Hepatocyte (in vitro differentiated cells): ENCODE results near the gene PARP3. TPM values are rescaled to one million over a fixed set of nuclear protein-coding genes. Genes with fewer than 3 reads are reported as not detected.
A peak's percentile ranks its signal among the peaks of the same experiment; 100 is the strongest.

Experiments used
- DNase-seq: peaks from one replicate; pipeline ENCODE4 v3.0.0-alpha.2; 2016; ENCODE audit warnings: low spot score
- H2AFZ ChIP-seq: fragments of 200-600 bp; sonication (generic); 2 replicates; pipeline ENCODE4 v1.6.0; 2016; ENCODE audit warnings: antibody characterized with exemption, mild to moderate bottlenecking
- H3K27ac ChIP-seq: fragments of 200-600 bp; sonication (generic); 2 replicates; pipeline ENCODE4 v1.5.1; 2016; ENCODE audit warnings: mild to moderate bottlenecking
- H3K27me3 ChIP-seq: fragments of 200-600 bp; sonication (generic); 2 replicates; pipeline ENCODE4 v1.6.1; 2016
- H3K36me3 ChIP-seq: fragments of 200-600 bp; sonication (generic); replicated peaks from 2 replicates; pipeline ENCODE4 v1.5.1; 2016; ENCODE audit warnings: low read depth; ENCODE audit not compliant: insufficient read depth
- H3K4me1 ChIP-seq: fragments of 200-600 bp; sonication (generic); 2 replicates; pipeline ENCODE4 v1.5.1; 2016; ENCODE audit warnings: mild to moderate bottlenecking, moderate library complexity; ENCODE audit not compliant: insufficient read depth
- H3K4me2 ChIP-seq: fragments of 200-600 bp; sonication (generic); 2 replicates; pipeline ENCODE4 v1.6.0; 2016
- H3K4me3 ChIP-seq: fragments of 200-600 bp; sonication (generic); 2 replicates; pipeline ENCODE4 v1.5.1; 2016; ENCODE audit warnings: mild to moderate bottlenecking
- H3K79me2 ChIP-seq: fragments of 200-600 bp; sonication (generic); 2 replicates; pipeline ENCODE4 v1.6.0; 2017; ENCODE audit warnings: mild to moderate bottlenecking
- H3K9me2 ChIP-seq: fragments of 200-600 bp; sonication (generic); replicated peaks from 2 replicates; pipeline ENCODE4 v1.6.0; 2017; ENCODE audit warnings: mild to moderate bottlenecking; ENCODE audit not compliant: insufficient read depth
- H3K9me3 ChIP-seq: fragments of 200-600 bp; sonication (generic); 2 replicates; pipeline ENCODE4 v1.5.1; 2016; ENCODE audit warnings: low read depth, mild to moderate bottlenecking
- H4K20me1 ChIP-seq: fragments of 200-600 bp; sonication (generic); 2 replicates; pipeline ENCODE4 v1.6.0; 2016; ENCODE audit warnings: mild to moderate bottlenecking; ENCODE audit not compliant: insufficient read depth, poor library complexity, severe bottlenecking
- EZH2 ChIP-seq: fragments of 200-600 bp; sonication (generic); IDR thresholded peaks from 2 replicates; pipeline ENCODE4 v1.6.1; 2016; ENCODE audit warnings: antibody characterized with exemption, mild to moderate bottlenecking, borderline replicate concordance
- EZH2phosphoT487 ChIP-seq: fragments of 200-600 bp; sonication (generic); IDR thresholded peaks from one replicate; pipeline ENCODE4 v1.6.1; 2018; ENCODE audit warnings: antibody characterized with exemption, mild to moderate bottlenecking, low read depth, moderate library complexity; ENCODE audit not compliant: unreplicated experiment, severe bottlenecking
- WGBS: methylation state at CpG from one replicate; pipeline ENCODE4 v1.1.6; 2016; ENCODE audit warnings: low lambda C conversion rate; ENCODE audit errors: missing lambda C conversion rate; 5-methylcytosine and 5-hydroxymethylcytosine counted together
- polyA plus RNA-seq: library from polyadenylated mRNA; unstranded; fragments of >200 nt; fragmentation: Nextera tagmentation; extraction: Ambion mirVana; gene quantifications from 2 replicates; pipeline ENCODE4 v1.2.1, GENCODE V29; 2016
- total RNA-seq: library from RNA; depleted of rRNA; stranded (reverse); fragments of >200 nt; gene quantifications from 2 replicates; pipeline ENCODE4 v1.2.3, GENCODE V29; 2014
- TF ChIP-seq, protein P1 (sequence below): fragments of 200-600 bp; sonication (generic); IDR thresholded peaks from 2 replicates; pipeline ENCODE4 v1.5.1; 2016; ENCODE audit warnings: antibody characterized with exemption, mild to moderate bottlenecking; ENCODE audit not compliant: poor library complexity

The PARP3 gene
- total and polyA plus RNA-seq, 2 experiments from 2014 or later: 9.3 to 10.3 TPM

DNA sequence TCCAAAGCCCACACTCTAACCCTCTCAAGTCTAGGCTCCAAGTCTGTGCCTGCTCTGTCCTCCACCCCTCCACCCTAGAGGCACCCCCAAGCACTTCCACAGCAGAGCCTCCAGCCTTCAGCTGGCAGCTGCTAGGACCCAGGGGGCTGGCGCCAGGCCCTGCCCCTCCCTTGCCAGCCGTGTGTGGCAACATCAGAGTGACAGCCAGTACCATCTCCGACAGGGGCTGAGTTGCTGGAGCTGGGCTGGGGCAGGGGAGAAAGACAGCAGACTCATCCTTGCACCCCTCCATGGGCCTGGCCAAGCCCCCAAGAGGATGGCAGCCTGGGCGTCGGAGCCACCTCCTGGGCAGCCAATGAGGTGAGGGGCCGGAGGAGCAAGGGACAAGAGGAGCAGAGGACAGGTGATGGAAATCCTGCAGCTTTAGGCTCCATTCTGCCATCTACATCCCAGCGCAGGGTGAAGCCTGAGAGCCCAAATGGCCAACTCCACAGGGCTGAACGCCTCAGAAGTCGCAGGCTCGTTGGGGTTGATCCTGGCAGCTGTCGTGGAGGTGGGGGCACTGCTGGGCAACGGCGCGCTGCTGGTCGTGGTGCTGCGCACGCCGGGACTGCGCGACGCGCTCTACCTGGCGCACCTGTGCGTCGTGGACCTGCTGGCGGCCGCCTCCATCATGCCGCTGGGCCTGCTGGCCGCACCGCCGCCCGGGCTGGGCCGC, 13.2 kb downstream of the PARP3 start, which contains the start of gene GPR62:
Gene GPR62, plus strand, starts transcription at position 207 of the 718 bp plus-strand sequence. Its CDS starts 272 bp downstream, at position 479.
- Histone ChIP-seq H4K20me1 (no peaks in the 10 kb centered on the region), H3K4me3 (peak within 1 kb of the TSS; percentile 20), H3K9me2 (no peaks in the 10 kb centered on the region), H3K79me2 (no peaks in the 10 kb centered on the region), H2AFZ (peak within 1 kb of the TSS; percentile 83), H3K36me3 (no peaks in the 10 kb centered on the region), H3K4me2 (peak within 1 kb of the TSS; percentile 89), H3K27me3 (peaks cover 22% of the 10 kb centered on the region), H3K27ac (no peak within 1 kb of the TSS), H3K9me3 (no peaks in the 10 kb centered on the region), H3K4me1 (peaks cover 11% of the 10 kb centered on the region)
- no peak for TF ChIP-seq EZH2
- TF ChIP-seq, protein P1, sequence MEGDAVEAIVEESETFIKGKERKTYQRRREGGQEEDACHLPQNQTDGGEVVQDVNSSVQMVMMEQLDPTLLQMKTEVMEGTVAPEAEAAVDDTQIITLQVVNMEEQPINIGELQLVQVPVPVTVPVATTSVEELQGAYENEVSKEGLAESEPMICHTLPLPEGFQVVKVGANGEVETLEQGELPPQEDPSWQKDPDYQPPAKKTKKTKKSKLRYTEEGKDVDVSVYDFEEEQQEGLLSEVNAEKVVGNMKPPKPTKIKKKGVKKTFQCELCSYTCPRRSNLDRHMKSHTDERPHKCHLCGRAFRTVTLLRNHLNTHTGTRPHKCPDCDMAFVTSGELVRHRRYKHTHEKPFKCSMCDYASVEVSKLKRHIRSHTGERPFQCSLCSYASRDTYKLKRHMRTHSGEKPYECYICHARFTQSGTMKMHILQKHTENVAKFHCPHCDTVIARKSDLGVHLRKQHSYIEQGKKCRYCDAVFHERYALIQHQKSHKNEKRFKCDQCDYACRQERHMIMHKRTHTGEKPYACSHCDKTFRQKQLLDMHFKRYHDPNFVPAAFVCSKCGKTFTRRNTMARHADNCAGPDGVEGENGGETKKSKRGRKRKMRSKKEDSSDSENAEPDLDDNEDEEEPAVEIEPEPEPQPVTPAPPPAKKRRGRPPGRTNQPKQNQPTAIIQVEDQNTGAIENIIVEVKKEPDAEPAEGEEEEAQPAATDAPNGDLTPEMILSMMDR: no peak
- TF ChIP-seq EZH2phosphoT487: no peak
- 24% methylated on average over 32 of the region's 33 CpGs for WGBS
- no peak for DNase-seq

DNA sequence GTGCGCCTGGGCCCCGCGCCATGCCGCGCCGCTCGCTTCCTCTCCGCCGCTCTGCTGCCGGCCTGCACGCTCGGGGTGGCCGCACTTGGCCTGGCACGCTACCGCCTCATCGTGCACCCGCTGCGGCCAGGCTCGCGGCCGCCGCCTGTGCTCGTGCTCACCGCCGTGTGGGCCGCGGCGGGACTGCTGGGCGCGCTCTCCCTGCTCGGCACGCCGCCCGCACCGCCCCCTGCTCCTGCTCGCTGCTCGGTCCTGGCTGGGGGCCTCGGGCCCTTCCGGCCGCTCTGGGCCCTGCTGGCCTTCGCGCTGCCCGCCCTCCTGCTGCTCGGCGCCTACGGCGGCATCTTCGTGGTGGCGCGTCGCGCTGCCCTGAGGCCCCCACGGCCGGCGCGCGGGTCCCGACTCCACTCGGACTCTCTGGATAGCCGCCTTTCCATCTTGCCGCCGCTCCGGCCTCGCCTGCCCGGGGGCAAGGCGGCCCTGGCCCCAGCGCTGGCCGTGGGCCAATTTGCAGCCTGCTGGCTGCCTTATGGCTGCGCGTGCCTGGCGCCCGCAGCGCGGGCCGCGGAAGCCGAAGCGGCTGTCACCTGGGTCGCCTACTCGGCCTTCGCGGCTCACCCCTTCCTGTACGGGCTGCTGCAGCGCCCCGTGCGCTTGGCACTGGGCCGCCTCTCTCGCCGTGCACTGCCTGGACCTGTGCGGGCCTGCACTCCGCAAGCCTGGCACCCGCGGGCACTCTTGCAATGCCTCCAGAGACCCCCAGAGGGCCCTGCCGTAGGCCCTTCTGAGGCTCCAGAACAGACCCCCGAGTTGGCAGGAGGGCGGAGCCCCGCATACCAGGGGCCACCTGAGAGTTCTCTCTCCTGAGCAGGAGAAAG, 14.0 kb downstream of the PARP3 start:
- Histone ChIP-seq H3K9me2 (no peaks in the 10 kb centered on the region), H3K4me2 (peak overlapping the region; percentile 89), H3K4me1 (peaks cover 11% of the 10 kb centered on the region), H2AFZ (peak overlapping the region; percentile 83), H3K9me3 (no peaks in the 10 kb centered on the region), H4K20me1 (no peaks in the 10 kb centered on the region), H3K27me3 (peaks cover 22% of the 10 kb centered on the region), H3K36me3 (no peaks in the 10 kb centered on the region), H3K79me2 (no peaks in the 10 kb centered on the region), H3K27ac (no peak overlapping the region), H3K4me3 (peak overlapping the region; percentile 20)
- no peak for TF ChIP-seq EZH2phosphoT487
- TF ChIP-seq, protein P1: peak; percentile 17
- DNase-seq: peak; percentile 77
- 7% methylated on average over 83 of the region's 97 CpGs for WGBS

DNA sequence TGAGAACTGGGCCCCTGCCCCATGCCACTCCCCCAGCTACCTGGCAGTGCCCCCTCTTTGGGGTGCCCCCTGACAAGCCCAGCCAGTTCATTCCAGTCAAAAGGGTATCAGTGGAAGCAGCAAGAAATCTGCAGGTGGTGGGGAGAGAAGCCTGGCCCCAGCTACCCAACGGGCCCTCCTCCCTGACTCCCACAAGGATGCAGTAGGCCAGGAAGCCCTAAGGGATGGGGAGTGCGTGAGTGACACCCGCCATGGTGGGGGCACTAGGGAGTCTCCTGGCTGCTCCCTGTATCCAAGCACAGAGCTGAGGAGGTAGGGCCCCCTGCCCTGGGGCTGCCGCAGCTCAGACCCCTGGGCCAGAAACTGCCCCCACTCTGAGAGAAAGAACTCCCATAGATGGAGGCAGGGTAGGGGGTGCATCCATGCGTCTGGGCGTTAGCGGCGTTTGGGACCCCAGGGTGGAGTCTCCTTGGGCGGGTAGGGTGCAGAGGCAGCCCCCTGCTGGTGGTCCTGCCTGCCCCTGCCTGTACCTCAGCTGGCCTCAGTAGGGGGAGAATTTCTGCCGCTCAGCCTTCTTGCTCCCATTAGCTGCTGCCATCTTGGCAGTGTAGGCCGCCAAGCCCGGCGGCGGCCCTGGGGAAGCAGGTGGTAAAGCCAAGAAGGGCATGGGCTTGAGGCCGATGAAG, 15.5 kb downstream of the PARP3 start:
- H3K4me2 ChIP-seq: no peak overlapping the region
- no peaks in the 10 kb centered on the region for H3K79me2 ChIP-seq
- H3K36me3 ChIP-seq: no peaks in the 10 kb centered on the region
- no peaks in the 10 kb centered on the region for H4K20me1 ChIP-seq
- H2AFZ ChIP-seq: no peak overlapping the region
- no peak overlapping the region for H3K27ac ChIP-seq
- no peak overlapping the region for H3K4me3 ChIP-seq
- H3K27me3 ChIP-seq: peaks cover 22% of the 10 kb centered on the region
- peaks cover 11% of the 10 kb centered on the region for H3K4me1 ChIP-seq
- H3K9me2 ChIP-seq: no peaks in the 10 kb centered on the region
- DNase-seq: no peak
- TF ChIP-seq, protein P1: no peak
- TF ChIP-seq EZH2 (no peak), EZH2phosphoT487 (no peak)
- 95% methylated on average over 15 of the region's 15 CpGs for WGBS
- no peaks in the 10 kb centered on the region for H3K9me3 ChIP-seq
